Hepatocyte (in vitro differentiated cells): ENCODE results near the gene COL15A1.

ENCODE experiments used
- EZH2 ChIP-seq: fragments of 200-600 bp; sonication (generic); IDR thresholded peaks from 2 replicates; pipeline ENCODE4 v1.6.1; 2016; ENCODE audit warnings: antibody characterized with exemption, mild to moderate bottlenecking, borderline replicate concordance
- EZH2phosphoT487 ChIP-seq: fragments of 200-600 bp; sonication (generic); IDR thresholded peaks from one replicate; pipeline ENCODE4 v1.6.1; 2018; ENCODE audit warnings: antibody characterized with exemption, mild to moderate bottlenecking, low read depth, moderate library complexity; ENCODE audit not compliant: unreplicated experiment, severe bottlenecking
- TF ChIP-seq, protein P1 (sequence below): fragments of 200-600 bp; sonication (generic); IDR thresholded peaks from 2 replicates; pipeline ENCODE4 v1.5.1; 2016; ENCODE audit warnings: antibody characterized with exemption, mild to moderate bottlenecking; ENCODE audit not compliant: poor library complexity

DNA sequence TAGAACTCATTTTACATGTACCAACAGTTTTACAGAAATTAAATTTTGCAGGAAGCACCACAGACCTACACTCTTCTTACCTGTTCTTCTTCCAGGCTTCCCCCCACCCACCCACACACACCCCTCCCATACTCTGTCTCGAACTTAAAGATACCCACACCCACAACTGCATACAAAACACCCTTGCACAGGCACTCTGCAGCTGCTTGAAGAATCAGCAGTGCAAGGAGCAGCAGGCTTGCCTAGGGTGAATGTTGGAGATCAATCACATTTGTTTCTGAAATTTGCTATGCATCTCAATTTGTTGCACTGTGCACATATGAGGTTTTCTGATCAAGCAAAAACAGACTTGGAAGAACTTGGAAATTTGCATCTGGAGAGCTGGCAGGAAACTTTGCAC, 83.7 kb downstream of the COL15A1 start:
- TF ChIP-seq, protein P1, sequence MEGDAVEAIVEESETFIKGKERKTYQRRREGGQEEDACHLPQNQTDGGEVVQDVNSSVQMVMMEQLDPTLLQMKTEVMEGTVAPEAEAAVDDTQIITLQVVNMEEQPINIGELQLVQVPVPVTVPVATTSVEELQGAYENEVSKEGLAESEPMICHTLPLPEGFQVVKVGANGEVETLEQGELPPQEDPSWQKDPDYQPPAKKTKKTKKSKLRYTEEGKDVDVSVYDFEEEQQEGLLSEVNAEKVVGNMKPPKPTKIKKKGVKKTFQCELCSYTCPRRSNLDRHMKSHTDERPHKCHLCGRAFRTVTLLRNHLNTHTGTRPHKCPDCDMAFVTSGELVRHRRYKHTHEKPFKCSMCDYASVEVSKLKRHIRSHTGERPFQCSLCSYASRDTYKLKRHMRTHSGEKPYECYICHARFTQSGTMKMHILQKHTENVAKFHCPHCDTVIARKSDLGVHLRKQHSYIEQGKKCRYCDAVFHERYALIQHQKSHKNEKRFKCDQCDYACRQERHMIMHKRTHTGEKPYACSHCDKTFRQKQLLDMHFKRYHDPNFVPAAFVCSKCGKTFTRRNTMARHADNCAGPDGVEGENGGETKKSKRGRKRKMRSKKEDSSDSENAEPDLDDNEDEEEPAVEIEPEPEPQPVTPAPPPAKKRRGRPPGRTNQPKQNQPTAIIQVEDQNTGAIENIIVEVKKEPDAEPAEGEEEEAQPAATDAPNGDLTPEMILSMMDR, result no peak
- TF ChIP-seq EZH2, result no peak
- no peak for TF ChIP-seq EZH2phosphoT487
